Uterus (tissue), 4 donors: Measurements from ENCODE around the gene SLC66A3. TPM values are rescaled to one million over a fixed set of nuclear protein-coding genes. Genes with fewer than 3 reads are reported as not detected.

Source experiments
- DNase-seq, 2 donors: peaks; one replicate each; pipeline ENCODE4 v3.0.0-alpha.2; 2019 to 2020
- H3K27ac ChIP-seq, 2 donors: fragments of 200-600 bp; sonication (generic); 1 replicate in 1 of 2; 2 replicates in 1 of 2; pipeline ENCODE4 v1.5.1; 2016 to 2018
- H3K27me3 ChIP-seq, 2 donors: fragments of 200-600 bp; sonication (generic); one replicate each; pipeline ENCODE4 v1.5.1; 2018 to 2019; ENCODE audit warnings: control low read depth in 1 of 2
- H3K36me3 ChIP-seq, 2 donors: fragments of 200-600 bp; sonication (generic); one replicate each; pipeline ENCODE4 v1.5.1; 2019; ENCODE audit warnings: control low read depth in 1 of 2
- H3K4me1 ChIP-seq, 2 donors: fragments of 200-600 bp; sonication (generic); one replicate each; pipeline ENCODE4 v1.5.1; 2018 to 2019; ENCODE audit warnings: control low read depth in 1 of 2
- H3K4me3 ChIP-seq, 2 donors: fragments of 200-600 bp; sonication (generic); 1 replicate in 1 of 2; 2 replicates in 1 of 2; pipeline ENCODE4 v1.5.1; 2018 to 2019; ENCODE audit warnings: mild to moderate bottlenecking in 1 of 2
- H3K9me3 ChIP-seq, 2 donors: fragments of 200-600 bp; sonication (generic); one replicate each; pipeline ENCODE4 v1.5.1; 2019; ENCODE audit warnings: control low read depth in 1 of 2
- POLR2A ChIP-seq, 2 donors: fragments of 450-650 bp; IDR thresholded peaks; one replicate each; pipeline ENCODE4 v1.6.1; 2016; ENCODE audit warnings: antibody characterized with exemption in 2 of 2, mild to moderate bottlenecking in 1 of 2, moderate library complexity in 1 of 2
- intact Hi-C: fragments of 100-400 bp; cut with DNase I; formaldehyde crosslinking; loops from one replicate; pipeline ENCODE4 v1.15.1; 2023; ENCODE audit warnings: low total_unique reads
- total RNA-seq, 4 donors: library from RNA; depleted of rRNA in 3 of 4; stranded (reverse); fragments of >200 nt in 3 of 4; gene quantifications; one replicate each; pipeline versions ENCODE4 v1.1.0 to v1.2.4, GENCODE V29; 2014 to 2023
- TF ChIP-seq, protein P1 (sequence below), 4 experiments: fragments of 200-600 bp in 2 of 4; fragments of 450-650 bp in 2 of 4; sonication (generic) in 2 of 4; IDR thresholded peaks; one replicate each; pipeline ENCODE4 v1.5.1; 2016 to 2019; ENCODE audit warnings: antibody characterized with exemption in 4 of 4, mild to moderate bottlenecking in 2 of 4, moderate library complexity in 1 of 4
- donor health status: DM: yes; HTN: yes; CAD: no.

SLC66A3 gene
- total RNA-seq, 4 donors from 2014 or later = 22.2 to 51.7 (median 37.7) TPM

DNA sequence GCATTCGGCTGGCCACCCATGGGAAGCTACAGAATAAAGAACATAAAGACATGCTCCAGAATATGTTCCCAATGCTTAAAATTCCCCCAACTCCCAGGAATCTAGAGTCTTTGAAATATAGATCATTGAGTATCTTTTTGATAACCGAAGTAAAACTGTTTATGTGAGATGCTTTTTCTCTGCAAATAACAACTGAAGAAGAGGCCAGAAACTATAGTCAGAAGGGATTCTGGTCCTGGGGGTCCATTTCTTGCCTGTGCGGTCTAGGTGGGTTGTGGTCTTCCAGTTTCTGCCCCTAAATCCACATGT, 30.6 kb upstream of the SLC66A3 start:
- H3K9me3 ChIP-seq = no peaks in the 10 kb centered on the region
- no peak for DNase-seq
- intact Hi-C loops = no loop called here
- no peaks in the 10 kb centered on the region for H3K27me3 ChIP-seq
- no peaks in the 10 kb centered on the region for H3K4me1 ChIP-seq
- TF ChIP-seq POLR2A (IDR thresholded peaks at IDR 0.05) = no peak
- TF ChIP-seq, protein P1, sequence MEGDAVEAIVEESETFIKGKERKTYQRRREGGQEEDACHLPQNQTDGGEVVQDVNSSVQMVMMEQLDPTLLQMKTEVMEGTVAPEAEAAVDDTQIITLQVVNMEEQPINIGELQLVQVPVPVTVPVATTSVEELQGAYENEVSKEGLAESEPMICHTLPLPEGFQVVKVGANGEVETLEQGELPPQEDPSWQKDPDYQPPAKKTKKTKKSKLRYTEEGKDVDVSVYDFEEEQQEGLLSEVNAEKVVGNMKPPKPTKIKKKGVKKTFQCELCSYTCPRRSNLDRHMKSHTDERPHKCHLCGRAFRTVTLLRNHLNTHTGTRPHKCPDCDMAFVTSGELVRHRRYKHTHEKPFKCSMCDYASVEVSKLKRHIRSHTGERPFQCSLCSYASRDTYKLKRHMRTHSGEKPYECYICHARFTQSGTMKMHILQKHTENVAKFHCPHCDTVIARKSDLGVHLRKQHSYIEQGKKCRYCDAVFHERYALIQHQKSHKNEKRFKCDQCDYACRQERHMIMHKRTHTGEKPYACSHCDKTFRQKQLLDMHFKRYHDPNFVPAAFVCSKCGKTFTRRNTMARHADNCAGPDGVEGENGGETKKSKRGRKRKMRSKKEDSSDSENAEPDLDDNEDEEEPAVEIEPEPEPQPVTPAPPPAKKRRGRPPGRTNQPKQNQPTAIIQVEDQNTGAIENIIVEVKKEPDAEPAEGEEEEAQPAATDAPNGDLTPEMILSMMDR (IDR thresholded peaks at IDR 0.05) = no peak
- no peaks in the 10 kb centered on the region for H3K36me3 ChIP-seq
- H3K27ac ChIP-seq = no peak overlapping the region
- H3K4me3 ChIP-seq = no peak overlapping the region

DNA sequence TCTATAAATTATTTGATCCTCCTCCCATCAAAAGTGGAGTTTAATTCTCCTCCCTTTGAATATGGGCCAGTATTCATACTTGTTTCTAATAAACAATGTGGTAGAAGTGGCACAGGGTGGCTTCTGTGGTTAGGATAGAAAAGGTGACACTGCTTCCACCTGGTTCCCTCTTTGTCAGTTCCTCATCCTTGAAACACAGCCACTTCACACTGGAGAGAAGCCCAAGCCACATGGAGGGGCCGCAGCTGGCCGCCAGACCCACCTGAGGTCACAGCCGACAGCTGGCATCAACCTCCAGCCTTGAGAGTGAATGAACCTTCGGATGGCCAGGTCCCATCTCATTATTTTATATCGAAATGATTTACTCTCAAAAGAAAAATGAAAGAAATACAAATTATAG, 27.5 kb upstream of the SLC66A3 start:
- Histone ChIP-seq H3K9me3 (no peaks in the 10 kb centered on the region), H3K36me3 (no peaks in the 10 kb centered on the region), H3K4me1 (peaks cover 0 to 5% of the 10 kb centered on the region in 2 donors), H3K27me3 (no peaks in the 10 kb centered on the region), H3K27ac (no peak overlapping the region), H3K4me3 (no peak overlapping the region)
- intact Hi-C loops = no loop called here
- TF ChIP-seq, protein P1 (IDR thresholded peaks at IDR 0.05) = no peak
- no peak for TF ChIP-seq POLR2A (IDR thresholded peaks at IDR 0.05)
- no peak for DNase-seq

DNA sequence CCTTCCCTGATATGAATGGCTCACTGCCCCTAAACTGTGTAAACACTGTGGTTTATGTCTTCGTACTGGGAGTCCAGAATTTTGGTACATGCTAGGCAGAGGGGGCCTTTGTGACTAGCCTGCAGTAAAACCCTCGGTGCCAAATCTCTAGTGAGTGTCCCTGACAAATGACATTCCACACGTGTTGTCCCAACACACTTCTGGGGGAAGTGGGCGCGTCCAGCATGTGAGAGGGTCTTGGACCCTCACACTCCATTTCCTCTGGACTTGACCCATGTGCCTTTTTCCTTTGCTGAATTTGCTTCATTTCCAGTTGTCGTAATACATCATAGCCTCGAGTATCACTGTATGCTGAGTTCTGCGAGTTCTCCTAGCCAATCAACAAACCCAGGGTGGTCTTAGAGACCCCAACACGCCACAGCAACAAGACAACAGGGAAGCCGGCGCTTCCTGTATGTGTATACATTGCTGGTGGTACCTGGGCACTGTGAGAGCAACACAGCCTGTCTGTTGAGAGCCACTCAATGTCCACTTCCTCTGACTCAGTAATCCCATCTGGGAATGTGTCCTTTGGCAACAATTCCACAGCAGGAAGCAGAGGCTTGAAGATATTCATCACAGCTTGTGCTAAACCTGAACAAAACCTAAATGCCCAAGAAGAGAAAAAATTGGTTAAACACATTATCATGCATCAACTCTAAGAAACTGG, 26.9 kb upstream of the SLC66A3 start:
- intact Hi-C loops = no loop called here
- no peaks in the 10 kb centered on the region for H3K9me3 ChIP-seq
- no peaks in the 10 kb centered on the region for H3K27me3 ChIP-seq
- H3K36me3 ChIP-seq = no peaks in the 10 kb centered on the region
- DNase-seq = no peak
- H3K4me3 ChIP-seq = no peak overlapping the region
- peaks cover 0 to 9% of the 10 kb centered on the region in 2 donors for H3K4me1 ChIP-seq
- TF ChIP-seq, protein P1 (IDR thresholded peaks at IDR 0.05) = no peak
- TF ChIP-seq POLR2A (IDR thresholded peaks at IDR 0.05) = no peak
- H3K27ac ChIP-seq = no peak overlapping the region

DNA sequence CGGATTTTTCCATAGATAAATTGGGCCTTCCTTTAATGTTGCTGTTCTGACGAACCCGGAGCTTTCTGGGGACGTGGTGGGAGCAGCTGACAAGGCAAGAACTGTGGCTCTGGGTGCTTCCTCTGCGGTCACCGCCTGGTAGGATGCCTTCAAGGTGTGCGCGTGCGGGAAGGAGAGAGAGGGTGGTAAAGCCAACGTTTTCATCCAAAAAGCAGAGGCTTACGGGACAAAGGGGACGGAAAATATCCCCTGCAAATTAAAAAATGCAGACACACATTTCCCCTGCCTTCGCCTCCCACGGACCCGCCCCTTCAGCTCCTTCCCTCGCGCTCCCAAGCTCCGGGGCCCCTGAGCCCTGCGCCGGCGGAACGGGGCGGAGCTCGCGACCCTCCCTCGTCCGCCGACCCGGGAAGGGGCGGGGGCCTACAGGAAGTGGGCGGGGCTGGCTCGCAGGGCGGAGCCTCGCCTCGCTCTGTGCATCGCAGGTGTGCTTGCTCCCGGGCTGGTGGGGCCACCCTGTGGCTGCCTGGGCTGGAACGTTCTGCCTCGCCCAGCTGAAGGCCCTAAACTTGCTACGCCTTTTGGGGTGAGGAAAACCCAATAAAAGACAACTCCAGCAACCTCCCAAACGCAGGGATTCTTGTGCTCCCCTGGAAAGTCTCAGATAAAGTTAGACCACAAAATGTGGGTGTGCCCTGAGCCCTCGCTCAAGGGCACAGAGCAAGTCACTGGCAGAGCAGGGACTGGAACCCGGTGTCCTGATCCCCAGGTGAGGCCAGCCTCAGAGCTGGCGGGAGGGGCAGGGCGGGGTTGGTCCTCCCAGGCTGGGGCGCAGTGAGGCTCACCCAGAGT, 25.4 kb upstream of the SLC66A3 start:
- H3K36me3 ChIP-seq = no peaks in the 10 kb centered on the region
- peaks cover 0 to 11% of the 10 kb centered on the region in 2 donors for H3K4me1 ChIP-seq
- H3K4me3 ChIP-seq = peak overlapping the region; percentile 16 to 31
- no peaks in the 10 kb centered on the region for H3K27me3 ChIP-seq
- no peak for TF ChIP-seq POLR2A (IDR thresholded peaks at IDR 0.05)
- TF ChIP-seq, protein P1 (IDR thresholded peaks at IDR 0.05) = peak in 2 of 4 experiments; percentile 23 to 26
- DNase-seq = peak; percentile 25 to 59
- intact Hi-C loops = no loop called here
- no peaks in the 10 kb centered on the region for H3K9me3 ChIP-seq
- peak overlapping the region in 1 of 2 donors; percentile 54 for H3K27ac ChIP-seq
